Left renal pelvis (tissue), 4 donors: ENCODE results near the gene SSBP1. TPM values are rescaled to one million over a fixed set of nuclear protein-coding genes. Genes with fewer than 3 reads are reported as not detected.
"Not testable (repeated sequence)": the region's sequence is repeated elsewhere in the genome, so short reads cannot be mapped to it uniquely, and the experiment has no call there.

ENCODE experiments used
- DNase-seq, 4 donors: peaks; one replicate each; pipeline ENCODE4 v3.0.0-alpha.2; 2013; ENCODE audit warnings: low read depth in 4 of 4, low spot score in 3 of 4
- polyA plus RNA-seq, 4 donors: library from polyadenylated mRNA; unstranded; fragments of 120-200 nt; gene quantifications; one replicate each; pipeline ENCODE4 v1.2.1, GENCODE V29; 2013; ENCODE audit not compliant: insufficient read length in 4 of 4

SSBP1 gene
- polyA plus RNA-seq, 4 donors, result 114 to 159 (median 130) TPM

GRCh38 chr7:141754939-141755338 is 16.8 kb downstream of the SSBP1 start:
- DNase-seq, result no peak

GRCh38 chr7:141763797-141764196 is 25.6 kb downstream of the SSBP1 start, which contains the start of gene TAS2R3:
Gene TAS2R3, plus strand, starts transcription at chr7:141764097. Its CDS starts 62 bp downstream, at chr7:141764159.
- DNase-seq, result no peak

- not testable (repeated sequence) for DNase-seq
These were observed 32.0 kb downstream of the SSBP1 start for GRCh38 chr7:141770083-141770583.

GRCh38 chr7:141776374-141776773 is 38.2 kb downstream of the SSBP1 start, which contains the start of gene TAS2R4:
Gene TAS2R4, plus strand, starts transcription at chr7:141776674. Its CDS starts 1,815 bp downstream, at chr7:141778489.
- DNase-seq, result no peak

GRCh38 chr7:141785706-141786552 is 47.8 kb downstream of the SSBP1 start:
- DNase-seq, result peak in 3 of 4 donors; percentile 14 to 16 (median 14)

GRCh38 chr7:141788296-141788695 is 50.1 kb downstream of the SSBP1 start:
- DNase-seq, result no peak

GRCh38 chr7:141789917-141790316 is 51.8 kb downstream of the SSBP1 start, which contains the start of gene TAS2R5:
Gene TAS2R5, plus strand, starts transcription at chr7:141790217. Its CDS starts 145 bp downstream, at chr7:141790362.
- no peak for DNase-seq

- DNase-seq, result no peak
These were observed 54.4 kb downstream of the SSBP1 start for GRCh38 chr7:141792526-141792925.

Other genes starting within 250 kb of the SSBP1 start
- 10 to 100 TPM; 30.9 to 42.0 (median 36.6) TPM for gene AGK, start 186.9 kb upstream of the SSBP1 start, polyA plus RNA-seq
- 10 to 100 TPM; 11.4 to 30.4 (median 28.1) TPM for gene DENND11, start 36.2 kb upstream of the SSBP1 start, polyA plus RNA-seq
- gene WEE2, start 30.0 kb upstream of the SSBP1 start, polyA plus RNA-seq, result under 1 TPM; 0.19 to 0.60 (median 0.32) TPM
- 1 to 10 TPM in 1 of 4 donors, under 1 TPM in 3; 0.40 to 1.1 (median 0.85) TPM for gene TAS2R3, start 25.7 kb downstream of the SSBP1 start, polyA plus RNA-seq
- 1 to 10 TPM; 1.2 to 5.7 (median 1.6) TPM for gene TAS2R4, start 38.3 kb downstream of the SSBP1 start, polyA plus RNA-seq
- 1 to 10 TPM; 1.7 to 9.3 (median 3.5) TPM for gene TAS2R5, start 51.9 kb downstream of the SSBP1 start, polyA plus RNA-seq
- 1 to 10 TPM in 1 of 4 donors, under 1 TPM in 3; 0.14 to 1.0 (median 0.35) TPM for gene PRSS37, start 103.1 kb downstream of the SSBP1 start, polyA plus RNA-seq
- not detected for gene OR9A4, start 178.0 kb downstream of the SSBP1 start, polyA plus RNA-seq
- gene CLEC5A, start 208.6 kb downstream of the SSBP1 start, polyA plus RNA-seq, result under 1 TPM; 0.21 to 0.67 (median 0.57) TPM
- gene TAS2R38, start 235.4 kb downstream of the SSBP1 start, polyA plus RNA-seq, result under 1 TPM in 1 of 4 donors, not detected in 3; 0.15 TPM